Mucosa of stomach (tissue), 1 donor: ENCODE data around the gene ATAT1.

Source experiments
- H3K27me3 ChIP-seq: one replicate; pipeline ENCODE4 v1.7.0; 2013; ENCODE audit warnings: mild to moderate bottlenecking, low read length; ENCODE audit not compliant: control insufficient read depth, insufficient read depth
- H3K36me3 ChIP-seq: one replicate; pipeline ENCODE4 v1.7.0; 2013; ENCODE audit warnings: low read length; ENCODE audit not compliant: control insufficient read depth, insufficient read depth
- H3K4me1 ChIP-seq: one replicate; pipeline ENCODE4 v1.7.0; 2013; ENCODE audit warnings: mild to moderate bottlenecking, low read length; ENCODE audit not compliant: control insufficient read depth, insufficient read depth
- H3K4me3 ChIP-seq: one replicate; pipeline ENCODE4 v1.7.0; 2013; ENCODE audit warnings: low read length
- H3K9ac ChIP-seq: one replicate; pipeline ENCODE4 v1.7.0; 2013; ENCODE audit warnings: mild to moderate bottlenecking, low read length, moderate library complexity
- H3K9me3 ChIP-seq: one replicate; pipeline ENCODE4 v1.7.0; 2013; ENCODE audit warnings: mild to moderate bottlenecking, low read length, moderate library complexity; ENCODE audit not compliant: control insufficient read depth
- donor health status: Pancreatic carcinoma.

Gene ATAT1

GRCh38 chr6:30601436-30601814, 25.2 kb upstream of the ATAT1 start:
- Histone ChIP-seq H3K9me3 (no peaks in the 10 kb centered on the region), H3K4me3 (no peak overlapping the region), H3K36me3 (peaks cover 25% of the 10 kb centered on the region), H3K9ac (no peak overlapping the region), H3K27me3 (no peaks in the 10 kb centered on the region), H3K4me1 (peaks cover 3% of the 10 kb centered on the region)

- peaks cover 25% of the 10 kb centered on the region for H3K36me3 ChIP-seq
- H3K9me3 ChIP-seq = no peaks in the 10 kb centered on the region
- peaks cover 2% of the 10 kb centered on the region for H3K4me1 ChIP-seq
- no peaks in the 10 kb centered on the region for H3K27me3 ChIP-seq
- no peak overlapping the region for H3K4me3 ChIP-seq
- H3K9ac ChIP-seq = no peak overlapping the region
Measured at GRCh38 chr6:30601815-30602641, 24.6 kb upstream of the ATAT1 start.

- H3K27me3 ChIP-seq = no peaks in the 10 kb centered on the region
- no peak overlapping the region for H3K9ac ChIP-seq
- peaks cover 25% of the 10 kb centered on the region for H3K36me3 ChIP-seq
- H3K4me1 ChIP-seq = no peaks in the 10 kb centered on the region
- no peak overlapping the region for H3K4me3 ChIP-seq
- H3K9me3 ChIP-seq = no peaks in the 10 kb centered on the region
Measured at GRCh38 chr6:30603961-30604360, 22.7 kb upstream of the ATAT1 start.

GRCh38 chr6:30610065-30610464, 16.6 kb upstream of the ATAT1 start:
- Histone ChIP-seq H3K9ac (no peak overlapping the region), H3K4me1 (peaks cover 20% of the 10 kb centered on the region), H3K9me3 (no peaks in the 10 kb centered on the region), H3K36me3 (peaks cover 8% of the 10 kb centered on the region), H3K4me3 (no peak overlapping the region), H3K27me3 (no peaks in the 10 kb centered on the region)

GRCh38 chr6:30611150-30611855, 15.4 kb upstream of the ATAT1 start:
- Histone ChIP-seq H3K4me1 (peaks cover 20% of the 10 kb centered on the region), H3K27me3 (no peaks in the 10 kb centered on the region), H3K9me3 (no peaks in the 10 kb centered on the region), H3K9ac (no peak overlapping the region), H3K4me3 (no peak overlapping the region), H3K36me3 (peaks cover 11% of the 10 kb centered on the region)

- Histone ChIP-seq H3K9ac (no peak overlapping the region), H3K36me3 (peaks cover 16% of the 10 kb centered on the region), H3K9me3 (no peaks in the 10 kb centered on the region), H3K27me3 (no peaks in the 10 kb centered on the region), H3K4me3 (no peak overlapping the region), H3K4me1 (peaks cover 20% of the 10 kb centered on the region)
Measured at GRCh38 chr6:30611856-30612194, 14.8 kb upstream of the ATAT1 start.

- Histone ChIP-seq H3K9ac (no peak overlapping the region), H3K36me3 (peaks cover 18% of the 10 kb centered on the region), H3K27me3 (no peaks in the 10 kb centered on the region), H3K9me3 (no peaks in the 10 kb centered on the region), H3K4me3 (no peak overlapping the region), H3K4me1 (peaks cover 20% of the 10 kb centered on the region)
Measured at GRCh38 chr6:30612213-30612612, 14.5 kb upstream of the ATAT1 start.

- no peaks in the 10 kb centered on the region for H3K9me3 ChIP-seq
- no peak overlapping the region for H3K9ac ChIP-seq
- H3K27me3 ChIP-seq = no peaks in the 10 kb centered on the region
- H3K4me3 ChIP-seq = no peak overlapping the region
- H3K4me1 ChIP-seq = peaks cover 20% of the 10 kb centered on the region
- H3K36me3 ChIP-seq = peaks cover 18% of the 10 kb centered on the region
Measured at GRCh38 chr6:30612687-30613248, 13.9 kb upstream of the ATAT1 start.

- Histone ChIP-seq H3K4me3 (no peak overlapping the region), H3K9ac (peak overlapping the region; percentile 1), H3K9me3 (no peaks in the 10 kb centered on the region), H3K4me1 (peaks cover 24% of the 10 kb centered on the region), H3K36me3 (peaks cover 18% of the 10 kb centered on the region), H3K27me3 (no peaks in the 10 kb centered on the region)
Measured at GRCh38 chr6:30613251-30614043, 13.2 kb upstream of the ATAT1 start.

- H3K36me3 ChIP-seq = peaks cover 18% of the 10 kb centered on the region
- H3K4me1 ChIP-seq = peaks cover 31% of the 10 kb centered on the region
- no peaks in the 10 kb centered on the region for H3K9me3 ChIP-seq
- peak overlapping the region; percentile 48 for H3K4me3 ChIP-seq
- no peaks in the 10 kb centered on the region for H3K27me3 ChIP-seq
- H3K9ac ChIP-seq = peak overlapping the region; percentile 100
Measured at GRCh38 chr6:30614044-30614842, 12.4 kb upstream of the ATAT1 start.

- Histone ChIP-seq H3K4me1 (peaks cover 36% of the 10 kb centered on the region), H3K4me3 (peak overlapping the region; percentile 48), H3K9me3 (no peaks in the 10 kb centered on the region), H3K27me3 (no peaks in the 10 kb centered on the region), H3K36me3 (peaks cover 18% of the 10 kb centered on the region), H3K9ac (peak overlapping the region; percentile 100)
Measured at GRCh38 chr6:30614843-30615218, 11.8 kb upstream of the ATAT1 start.
